ENCODE data around the gene GRM4. TPM values are rescaled to one million over a fixed set of nuclear protein-coding genes. Genes with fewer than 3 reads are reported as not detected.

Gene GRM4
- total RNA-seq, 1 experiment from 2014 or later, result 5.6 TPM

DNA sequence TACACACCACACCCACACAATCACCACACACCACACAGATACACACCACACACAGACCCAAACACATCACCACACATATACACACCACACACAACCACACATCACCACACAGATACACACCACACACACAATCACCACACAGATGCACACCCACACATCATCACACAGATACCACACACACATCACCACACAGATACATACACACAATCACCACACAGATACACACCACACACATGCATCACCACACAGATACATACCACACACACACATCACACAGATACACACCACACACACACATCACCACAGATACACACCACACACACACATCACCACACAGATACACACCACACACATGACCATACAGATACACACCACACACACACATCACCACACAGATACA lies 73.2 kb downstream of the GRM4 start:
- Mint-ChIP-seq H3K36me3 (ENCODE audit: insufficient read depth in 1 of 3, low read depth in 3 of 3) (no peaks in the 10 kb centered on the region), H3K4me1 (peaks cover 11 to 12% of the 10 kb centered on the region in 2 experiments), H3K27ac (no peak overlapping the region), H3K4me3 (no peak overlapping the region), H3K27me3 (ENCODE audit: low read depth) (no peaks in the 10 kb centered on the region), H3K9me3 (no peaks in the 10 kb centered on the region)
- no peaks in the 10 kb centered on the region; the same call in 1 of the 2 replicates for H3K4me1 ChIP-seq (ENCODE audit: insufficient read depth, low read length)
- H2BK120ac ChIP-seq (ENCODE audit: low read depth, low read length, poor library complexity, severe bottlenecking), result no peak overlapping the region
- TF ChIP-seq, protein P1, sequence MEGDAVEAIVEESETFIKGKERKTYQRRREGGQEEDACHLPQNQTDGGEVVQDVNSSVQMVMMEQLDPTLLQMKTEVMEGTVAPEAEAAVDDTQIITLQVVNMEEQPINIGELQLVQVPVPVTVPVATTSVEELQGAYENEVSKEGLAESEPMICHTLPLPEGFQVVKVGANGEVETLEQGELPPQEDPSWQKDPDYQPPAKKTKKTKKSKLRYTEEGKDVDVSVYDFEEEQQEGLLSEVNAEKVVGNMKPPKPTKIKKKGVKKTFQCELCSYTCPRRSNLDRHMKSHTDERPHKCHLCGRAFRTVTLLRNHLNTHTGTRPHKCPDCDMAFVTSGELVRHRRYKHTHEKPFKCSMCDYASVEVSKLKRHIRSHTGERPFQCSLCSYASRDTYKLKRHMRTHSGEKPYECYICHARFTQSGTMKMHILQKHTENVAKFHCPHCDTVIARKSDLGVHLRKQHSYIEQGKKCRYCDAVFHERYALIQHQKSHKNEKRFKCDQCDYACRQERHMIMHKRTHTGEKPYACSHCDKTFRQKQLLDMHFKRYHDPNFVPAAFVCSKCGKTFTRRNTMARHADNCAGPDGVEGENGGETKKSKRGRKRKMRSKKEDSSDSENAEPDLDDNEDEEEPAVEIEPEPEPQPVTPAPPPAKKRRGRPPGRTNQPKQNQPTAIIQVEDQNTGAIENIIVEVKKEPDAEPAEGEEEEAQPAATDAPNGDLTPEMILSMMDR (conservative IDR thresholded peaks at IDR 0.05), result no peak
- H3K23me2 ChIP-seq (ENCODE audit: insufficient read length, low read depth, low read length, poor library complexity, severe bottlenecking), result no peaks in the 10 kb centered on the region
- no peak overlapping the region for H3T11ph ChIP-seq (ENCODE audit: low read length)
- H2BK20ac ChIP-seq (ENCODE audit: low read depth, low read length, poor library complexity, severe bottlenecking), result no peak overlapping the region
- H2AK5ac ChIP-seq (ENCODE audit: insufficient read length, low read length), result no peak overlapping the region
- no peak overlapping the region for H2BK5ac ChIP-seq (ENCODE audit: insufficient read length, low read length)
- no peak overlapping the region for H2BK12ac ChIP-seq (ENCODE audit: insufficient read length, low read depth, low read length)
- H4K8ac ChIP-seq (replicated peaks; ENCODE audit: insufficient read length, low read depth, low read length), result no peak overlapping the region
- DNase-seq, result no peak
- H3K79me1 ChIP-seq (ENCODE audit: insufficient read depth, low read depth, low read length, poor library complexity, severe bottlenecking), result no peaks in the 10 kb centered on the region
- H4K20me1 ChIP-seq (ENCODE audit: control insufficient read depth, insufficient read depth, insufficient read length), result no peaks in the 10 kb centered on the region
- no peak overlapping the region for H3K14ac ChIP-seq (ENCODE audit: insufficient read depth, low read length)
- no peak overlapping the region for H3K18ac ChIP-seq (ENCODE audit: insufficient read length, low read depth, low read length)
- no peak overlapping the region for H3K56ac ChIP-seq (ENCODE audit: insufficient read length, low read depth, low read length)
- H3K4me2 ChIP-seq (ENCODE audit: insufficient read depth, insufficient read length, low read length), result no peak overlapping the region
- H3K23ac ChIP-seq (ENCODE audit: insufficient read length, low read depth, low read length), result no peak overlapping the region
- no peak overlapping the region for H3K4ac ChIP-seq (ENCODE audit: low read depth, low read length)
- no peaks in the 10 kb centered on the region for H3K79me2 ChIP-seq (ENCODE audit: insufficient read depth, low read length)
- no peak overlapping the region for H4K91ac ChIP-seq (ENCODE audit: insufficient read length, low read depth, low read length)
- H3K9me3 ChIP-seq (ENCODE audit: control insufficient read depth, low read depth, low read length), result no peaks in the 10 kb centered on the region
- H3K27me3 ChIP-seq (ENCODE audit: insufficient read depth, low read length), result no peaks in the 10 kb centered on the region
- no peak overlapping the region for H3K9ac ChIP-seq (ENCODE audit: extremely low read depth, insufficient read length, low read length)
- H2BK15ac ChIP-seq (ENCODE audit: low read depth, low read length), result no peak overlapping the region
- no peak overlapping the region for H2AFZ ChIP-seq (ENCODE audit: low read length)
- H3K27ac ChIP-seq (ENCODE audit: insufficient read length, low read depth, low read length), result no peak overlapping the region
- no peak overlapping the region for H4K5ac ChIP-seq (ENCODE audit: insufficient read length, low read depth, low read length)

Measured in H9 (cell line).